Activated naive CD4-positive, alpha-beta T cell treated with anti-CD3 and anti-CD28 coated beads for 36 hours (primary cell): Measurements from ENCODE around the gene KIF5C. TPM values are rescaled to one million over a fixed set of nuclear protein-coding genes. Genes with fewer than 3 reads are reported as not detected.

Source experiments
- CTCF ChIA-PET: fragments of 350-600 bp; sonication (Branson Sonifier 250); formaldehyde crosslinking; loops from one replicate; lab custom pipeline; 2021; ENCODE audit warnings: antibody characterized with exemption; lab: Charles Lee
- DNase-seq: peaks from one replicate; pipeline ENCODE4 v3.0.0-alpha.2; 2020
- H3K27ac Mint-ChIP-seq: one replicate; pipeline ENCODE4 v1.8.0; 2021; ENCODE audit warnings: mild to moderate bottlenecking, mixed read lengths
- H3K27me3 Mint-ChIP-seq: one replicate; pipeline ENCODE4 v1.8.0; 2021; ENCODE audit warnings: low read depth, mixed read lengths
- H3K36me3 Mint-ChIP-seq: one replicate; pipeline ENCODE4 v1.8.0; 2021; ENCODE audit warnings: low read depth, mixed read lengths
- H3K4me1 Mint-ChIP-seq: one replicate; pipeline ENCODE4 v1.8.0; 2021; ENCODE audit warnings: low read depth, mixed read lengths
- H3K4me3 Mint-ChIP-seq: one replicate; pipeline ENCODE4 v1.8.0; 2021; ENCODE audit warnings: mild to moderate bottlenecking, moderate library complexity, mixed read lengths
- H3K9me3 Mint-ChIP-seq: one replicate; pipeline ENCODE4 v1.8.0; 2021; ENCODE audit warnings: mixed read lengths
- intact Hi-C: fragments of 100-400 bp; cut with micrococcal nuclease; formaldehyde crosslinking; loops from one replicate; pipeline ENCODE4 v1.15.1; 2023
- total RNA-seq, 2 experiments: library from RNA; stranded (reverse); gene quantifications; one replicate each; pipeline ENCODE4 v1.2.3, GENCODE V29; 2021

Gene KIF5C
- total RNA-seq, 2 experiments from 2014 or later, result 18.6 to 24.5 TPM

- Mint-ChIP-seq H3K9me3 (no peaks in the 10 kb centered on the region), H3K36me3 (peaks cover 9% of the 10 kb centered on the region), H3K4me1 (no peaks in the 10 kb centered on the region), H3K27me3 (no peaks in the 10 kb centered on the region), H3K4me3 (no peak overlapping the region), H3K27ac (no peak overlapping the region)
- CTCF ChIA-PET, result no interaction called here
- intact Hi-C loops, result no loop called here
- no peak for DNase-seq
Observed at GRCh38 chr2:148984449-148984848, 109.4 kb downstream of the KIF5C start.

- CTCF ChIA-PET, result interaction anchor here (0.7 to 1.2 kb wide), 3 partner anchors 28 to 481 kb away, joined by 3 read pairs; no protein-coding TSS in a partner anchor
- no peaks in the 10 kb centered on the region for H3K4me1 Mint-ChIP-seq
- H3K36me3 Mint-ChIP-seq, result peaks cover 8% of the 10 kb centered on the region
- intact Hi-C loops, result no loop called here
- H3K9me3 Mint-ChIP-seq, result no peaks in the 10 kb centered on the region
- H3K4me3 Mint-ChIP-seq, result no peak overlapping the region
- no peaks in the 10 kb centered on the region for H3K27me3 Mint-ChIP-seq
- H3K27ac Mint-ChIP-seq, result no peak overlapping the region
- no peak for DNase-seq
Observed at GRCh38 chr2:148987286-148987685, 112.3 kb downstream of the KIF5C start.

- intact Hi-C loops, result no loop called here
- H3K4me3 Mint-ChIP-seq, result no peak overlapping the region
- no peaks in the 10 kb centered on the region for H3K4me1 Mint-ChIP-seq
- no peak overlapping the region for H3K27ac Mint-ChIP-seq
- no peaks in the 10 kb centered on the region for H3K9me3 Mint-ChIP-seq
- peaks cover 7% of the 10 kb centered on the region for H3K36me3 Mint-ChIP-seq
- DNase-seq, result no peak
- H3K27me3 Mint-ChIP-seq, result no peaks in the 10 kb centered on the region
- CTCF ChIA-PET, result no interaction called here
Observed at GRCh38 chr2:148988337-148988736, 113.3 kb downstream of the KIF5C start.

- no peaks in the 10 kb centered on the region for H3K27me3 Mint-ChIP-seq
- no peaks in the 10 kb centered on the region for H3K4me1 Mint-ChIP-seq
- peak; percentile 70 for DNase-seq
- H3K27ac Mint-ChIP-seq, result no peak overlapping the region
- peaks cover 2% of the 10 kb centered on the region for H3K36me3 Mint-ChIP-seq
- H3K9me3 Mint-ChIP-seq, result no peaks in the 10 kb centered on the region
- H3K4me3 Mint-ChIP-seq, result no peak overlapping the region
- CTCF ChIA-PET, result interaction anchor here (0.7 to 1.2 kb wide), 8 partner anchors 8 to 484 kb away, joined by 3 to 4 read pairs (median 3); no protein-coding TSS in a partner anchor
- intact Hi-C loops, result loop anchor here (1.0 to 5.0 kb wide), 8 partner anchors 63 to 1053 kb away; partner anchors contain the start of gene EPC2
Observed at GRCh38 chr2:148989882-148990493, 115.0 kb downstream of the KIF5C start.

- no peak overlapping the region for H3K4me3 Mint-ChIP-seq
- DNase-seq, result no peak
- peaks cover 5% of the 10 kb centered on the region for H3K36me3 Mint-ChIP-seq
- H3K4me1 Mint-ChIP-seq, result no peaks in the 10 kb centered on the region
- CTCF ChIA-PET, result interaction anchor here (0.5 to 1.2 kb wide), 3 partner anchors 9 to 482 kb away, joined by 3 to 4 read pairs (median 4); no protein-coding TSS in a partner anchor
- no peaks in the 10 kb centered on the region for H3K9me3 Mint-ChIP-seq
- intact Hi-C loops, result loop anchor here (1.0 to 5.0 kb wide), 8 partner anchors 64 to 1054 kb away; partner anchors contain the start of gene EPC2
- no peaks in the 10 kb centered on the region for H3K27me3 Mint-ChIP-seq
- H3K27ac Mint-ChIP-seq, result no peak overlapping the region
Observed at GRCh38 chr2:148990968-148991367, 115.9 kb downstream of the KIF5C start.

- H3K4me3 Mint-ChIP-seq, result no peak overlapping the region
- no peak overlapping the region for H3K27ac Mint-ChIP-seq
- no peaks in the 10 kb centered on the region for H3K9me3 Mint-ChIP-seq
- intact Hi-C loops, result loop anchor here (5.0 kb wide), 2 partner anchors 215 to 470 kb away; no protein-coding TSS in a partner anchor
- H3K4me1 Mint-ChIP-seq, result no peaks in the 10 kb centered on the region
- DNase-seq, result no peak
- CTCF ChIA-PET, result interaction anchor here (0.8 kb wide), 2 partner anchors 25 to 471 kb away, joined by 3 read pairs; no protein-coding TSS in a partner anchor
- no peaks in the 10 kb centered on the region for H3K27me3 Mint-ChIP-seq
- peaks cover 5% of the 10 kb centered on the region for H3K36me3 Mint-ChIP-seq
Observed at GRCh38 chr2:148992448-148992847, 117.4 kb downstream of the KIF5C start.

GRCh38 chr2:148993351-148993750 is 118.3 kb downstream of the KIF5C start:
- no peak overlapping the region for H3K27ac Mint-ChIP-seq
- no peaks in the 10 kb centered on the region for H3K27me3 Mint-ChIP-seq
- no peaks in the 10 kb centered on the region for H3K4me1 Mint-ChIP-seq
- intact Hi-C loops, result loop anchor here (5.0 kb wide), 2 partner anchors 216 to 471 kb away; no protein-coding TSS in a partner anchor
- H3K36me3 Mint-ChIP-seq, result peaks cover 9% of the 10 kb centered on the region
- no peaks in the 10 kb centered on the region for H3K9me3 Mint-ChIP-seq
- H3K4me3 Mint-ChIP-seq, result no peak overlapping the region
- DNase-seq, result no peak
- CTCF ChIA-PET, result interaction anchor here (0.9 to 1.1 kb wide), 2 partner anchors 11 to 23 kb away, joined by 4 read pairs; no protein-coding TSS in a partner anchor

- Mint-ChIP-seq H3K4me3 (no peak overlapping the region), H3K27ac (no peak overlapping the region), H3K36me3 (peaks cover 9% of the 10 kb centered on the region), H3K27me3 (no peaks in the 10 kb centered on the region), H3K4me1 (peaks cover under 1% of the 10 kb centered on the region), H3K9me3 (no peaks in the 10 kb centered on the region)
- CTCF ChIA-PET, result interaction anchor here (1.1 kb wide), 1 partner anchor 12 kb away, joined by 4 read pairs; no protein-coding TSS in a partner anchor
- no peak for DNase-seq
- intact Hi-C loops, result loop anchor here (5.0 kb wide), 2 partner anchors 217 to 472 kb away; no protein-coding TSS in a partner anchor
Observed at GRCh38 chr2:148994341-148994740, 119.3 kb downstream of the KIF5C start.

GRCh38 chr2:148996805-148997204 is 121.8 kb downstream of the KIF5C start:
- CTCF ChIA-PET, result no interaction called here
- Mint-ChIP-seq H3K36me3 (peaks cover 12% of the 10 kb centered on the region), H3K4me1 (peaks cover 17% of the 10 kb centered on the region), H3K27me3 (no peaks in the 10 kb centered on the region), H3K9me3 (no peaks in the 10 kb centered on the region), H3K27ac (no peak overlapping the region), H3K4me3 (no peak overlapping the region)
- intact Hi-C loops, result no loop called here
- DNase-seq, result no peak

- Mint-ChIP-seq H3K27ac (no peak overlapping the region), H3K4me1 (peaks cover 17% of the 10 kb centered on the region), H3K9me3 (no peaks in the 10 kb centered on the region), H3K27me3 (no peaks in the 10 kb centered on the region), H3K4me3 (no peak overlapping the region), H3K36me3 (peaks cover 18% of the 10 kb centered on the region)
- intact Hi-C loops, result no loop called here
- no peak for DNase-seq
- CTCF ChIA-PET, result no interaction called here
Observed at GRCh38 chr2:148998165-148998830, 123.3 kb downstream of the KIF5C start.

- peaks cover 17% of the 10 kb centered on the region for H3K4me1 Mint-ChIP-seq
- H3K4me3 Mint-ChIP-seq, result no peak overlapping the region
- no peak overlapping the region for H3K27ac Mint-ChIP-seq
- no peaks in the 10 kb centered on the region for H3K27me3 Mint-ChIP-seq
- peaks cover 18% of the 10 kb centered on the region for H3K36me3 Mint-ChIP-seq
- CTCF ChIA-PET, result no interaction called here
- H3K9me3 Mint-ChIP-seq, result no peaks in the 10 kb centered on the region
- DNase-seq, result no peak
- intact Hi-C loops, result no loop called here
Observed at GRCh38 chr2:148998831-148999200, 123.8 kb downstream of the KIF5C start.

GRCh38 chr2:148999451-148999921 is 124.5 kb downstream of the KIF5C start:
- Mint-ChIP-seq H3K4me3 (no peak overlapping the region), H3K4me1 (peaks cover 17% of the 10 kb centered on the region), H3K9me3 (no peaks in the 10 kb centered on the region), H3K36me3 (peaks cover 18% of the 10 kb centered on the region), H3K27ac (no peak overlapping the region), H3K27me3 (no peaks in the 10 kb centered on the region)
- intact Hi-C loops, result no loop called here
- CTCF ChIA-PET, result interaction anchor here (0.6 to 2.8 kb wide), 3 partner anchors 10 to 34 kb away, joined by 3 to 16 read pairs (median 4); no protein-coding TSS in a partner anchor
- DNase-seq, result no peak
